Stimulated activated naive CD8-positive, alpha-beta T cell treated with anti-CD3 and anti-CD28 coated beads, Interleukin-15, Interleukin-2, amounts not matched to agents 100 U/mL and 50 U/mL, for 24 hours (primary cell): ENCODE results near the gene SLC17A9.
"Not testable (repeated sequence)": the region's sequence is repeated elsewhere in the genome, so short reads cannot be mapped to it uniquely, and the experiment has no call there.

Experiments used
- ATAC-seq: fragments of 150-1000 bp; cut with Tn5 transposase; one replicate; pipeline ENCODE4 v1.10.0; 2021
- DNase-seq: peaks from one replicate; pipeline ENCODE4 v3.0.0; 2021

SLC17A9 gene

DNA sequence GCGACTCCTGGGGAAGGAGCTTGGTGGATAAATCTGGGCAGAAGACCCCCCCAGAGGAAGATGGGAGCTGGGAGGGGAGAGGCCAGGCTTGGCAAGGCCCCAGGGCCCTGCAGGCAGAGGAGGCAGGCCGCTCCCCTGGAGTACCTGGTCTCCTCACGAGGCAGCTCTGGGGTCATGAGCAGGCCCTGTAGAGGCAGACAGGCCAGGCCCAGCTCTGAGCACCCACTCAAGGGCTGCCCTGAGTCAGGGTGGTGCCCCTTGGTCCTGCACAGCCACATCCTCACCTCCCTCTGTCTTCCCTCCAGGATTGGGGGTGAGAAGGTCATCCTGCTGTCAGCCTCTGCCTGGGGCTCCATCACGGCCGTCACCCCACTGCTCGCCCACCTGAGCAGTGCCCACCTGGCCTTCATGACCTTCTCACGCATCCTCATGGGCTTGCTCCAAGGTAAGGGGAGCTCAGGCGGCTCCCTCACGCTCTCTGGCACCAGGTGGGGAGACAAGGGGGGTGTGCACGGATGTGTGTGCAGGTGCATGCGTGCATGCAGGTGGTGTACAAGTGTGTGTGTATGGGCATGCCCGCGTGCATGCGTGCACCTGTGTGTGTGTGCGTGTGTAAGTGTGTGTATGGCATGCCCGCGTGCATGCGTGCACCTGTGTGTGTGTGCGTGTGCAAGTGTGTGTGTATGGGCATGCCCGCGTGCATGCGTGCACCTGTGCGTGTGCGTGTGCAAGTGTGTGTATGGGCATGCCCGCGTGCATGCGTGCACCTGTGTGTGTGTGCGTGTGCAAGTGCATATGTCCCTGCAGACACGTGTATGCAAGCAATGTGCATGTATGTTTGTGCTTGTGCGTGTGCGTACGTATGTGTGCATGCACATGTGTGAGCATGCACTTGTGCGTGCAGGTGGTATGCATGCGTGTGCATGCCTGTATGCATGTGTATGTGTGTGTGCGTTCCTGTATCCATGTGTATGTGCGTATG lies 4.9 kb downstream of the SLC17A9 start:
- no peak for ATAC-seq
- DNase-seq: no peak

DNA sequence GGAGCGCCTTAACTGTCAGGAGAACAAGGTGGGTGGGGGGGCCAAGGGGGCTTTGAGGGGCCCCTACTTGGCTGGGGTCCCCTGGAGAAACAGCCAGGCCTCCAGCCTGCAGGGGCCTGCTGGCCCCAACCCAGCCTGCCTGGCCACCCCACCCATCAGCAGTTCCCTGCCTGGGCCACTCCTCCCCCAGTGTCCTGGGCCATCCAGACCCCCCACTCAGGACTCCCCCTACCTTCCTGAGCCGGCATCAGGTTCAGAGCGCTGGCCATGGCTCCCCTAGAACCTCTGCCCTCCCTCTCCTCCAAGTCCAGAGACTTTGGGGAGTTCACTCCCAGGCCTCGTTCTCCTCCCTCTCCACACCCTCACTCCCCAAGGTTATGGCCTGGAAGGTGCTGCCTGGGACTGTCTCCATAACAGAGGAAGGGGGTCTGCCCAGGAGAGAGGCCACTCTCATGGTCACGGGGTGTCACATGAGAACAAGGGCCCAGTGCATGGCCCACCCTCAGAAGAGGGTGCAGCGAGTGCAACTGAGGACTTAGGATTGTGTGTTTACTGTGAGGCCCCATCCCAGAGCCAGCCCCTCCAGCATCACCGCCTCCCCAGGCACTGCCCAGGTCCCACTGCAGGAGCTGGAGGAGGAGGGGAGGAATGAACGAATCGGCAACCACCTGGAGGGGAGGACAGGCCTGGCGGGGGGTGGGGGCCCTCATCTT lies 6.0 kb downstream of the SLC17A9 start:
- ATAC-seq (no peak), DNase-seq (no peak)

DNA sequence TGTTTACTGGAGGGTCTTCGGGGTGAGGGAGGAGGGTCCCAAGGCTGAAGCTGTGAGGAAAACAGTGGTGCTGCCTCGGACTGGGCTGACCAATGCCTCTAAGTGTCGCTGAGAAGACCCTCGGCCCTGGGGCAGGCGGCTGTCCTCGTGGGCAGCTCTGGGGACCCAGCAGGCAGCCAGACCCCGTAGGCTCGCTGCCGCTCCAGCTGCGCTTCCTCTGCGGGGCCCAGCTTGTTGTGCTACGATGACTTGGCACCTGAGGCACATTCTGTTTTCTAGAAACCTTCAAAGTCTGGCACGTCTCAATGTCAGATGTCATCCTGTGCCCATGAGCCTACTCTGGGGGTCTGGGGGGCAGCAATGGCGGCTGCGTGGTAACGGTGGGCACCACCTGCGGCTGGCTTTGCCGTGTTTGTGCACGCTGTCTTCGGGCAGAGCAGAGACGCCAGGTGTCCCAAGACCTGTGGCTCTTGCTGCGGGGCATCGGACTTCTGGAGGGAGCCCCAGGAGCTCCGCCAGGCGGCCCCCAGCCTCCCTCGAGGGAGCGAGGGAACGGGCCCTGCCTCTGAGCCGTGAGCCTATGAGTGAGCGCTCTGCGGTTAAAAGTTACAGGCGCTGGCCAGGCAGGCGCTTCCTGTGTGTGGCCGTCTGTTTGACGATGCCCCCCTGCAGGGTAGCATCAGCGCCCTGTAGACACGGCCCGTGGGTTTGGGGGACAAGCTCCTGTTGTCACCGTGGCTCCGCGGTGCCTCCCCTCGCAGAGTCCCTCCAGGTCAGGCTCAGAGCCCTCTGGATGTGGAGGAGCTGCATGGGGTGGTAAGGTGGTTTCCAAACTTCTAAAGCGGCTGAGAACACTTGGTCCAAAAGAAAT lies 6.8 kb downstream of the SLC17A9 start:
- DNase-seq (no peak), ATAC-seq (peak; percentile 25)

DNA sequence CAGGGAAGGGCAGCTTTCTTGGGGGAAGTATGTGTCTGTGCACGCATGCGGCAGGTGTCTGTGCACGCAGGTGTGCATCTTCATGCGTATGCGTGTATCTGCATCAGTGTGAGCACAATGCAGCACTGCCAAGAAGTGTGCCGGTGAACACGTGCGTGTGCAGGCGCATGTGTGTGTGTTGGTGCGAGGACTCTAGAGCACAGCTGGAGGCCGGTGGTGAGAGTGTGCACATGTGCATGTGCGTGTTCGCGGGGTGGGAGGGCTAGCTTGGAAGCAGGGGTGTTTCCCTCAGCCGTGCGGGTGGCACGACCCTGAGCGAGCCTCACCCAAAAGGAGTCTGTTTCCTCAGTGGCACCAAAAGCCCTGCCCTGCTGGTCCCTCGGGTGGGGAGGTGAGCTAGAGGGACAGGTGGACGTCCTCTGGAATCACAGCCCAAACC lies 7.5 kb downstream of the SLC17A9 start:
- DNase-seq (no peak), ATAC-seq (no peak)

DNA sequence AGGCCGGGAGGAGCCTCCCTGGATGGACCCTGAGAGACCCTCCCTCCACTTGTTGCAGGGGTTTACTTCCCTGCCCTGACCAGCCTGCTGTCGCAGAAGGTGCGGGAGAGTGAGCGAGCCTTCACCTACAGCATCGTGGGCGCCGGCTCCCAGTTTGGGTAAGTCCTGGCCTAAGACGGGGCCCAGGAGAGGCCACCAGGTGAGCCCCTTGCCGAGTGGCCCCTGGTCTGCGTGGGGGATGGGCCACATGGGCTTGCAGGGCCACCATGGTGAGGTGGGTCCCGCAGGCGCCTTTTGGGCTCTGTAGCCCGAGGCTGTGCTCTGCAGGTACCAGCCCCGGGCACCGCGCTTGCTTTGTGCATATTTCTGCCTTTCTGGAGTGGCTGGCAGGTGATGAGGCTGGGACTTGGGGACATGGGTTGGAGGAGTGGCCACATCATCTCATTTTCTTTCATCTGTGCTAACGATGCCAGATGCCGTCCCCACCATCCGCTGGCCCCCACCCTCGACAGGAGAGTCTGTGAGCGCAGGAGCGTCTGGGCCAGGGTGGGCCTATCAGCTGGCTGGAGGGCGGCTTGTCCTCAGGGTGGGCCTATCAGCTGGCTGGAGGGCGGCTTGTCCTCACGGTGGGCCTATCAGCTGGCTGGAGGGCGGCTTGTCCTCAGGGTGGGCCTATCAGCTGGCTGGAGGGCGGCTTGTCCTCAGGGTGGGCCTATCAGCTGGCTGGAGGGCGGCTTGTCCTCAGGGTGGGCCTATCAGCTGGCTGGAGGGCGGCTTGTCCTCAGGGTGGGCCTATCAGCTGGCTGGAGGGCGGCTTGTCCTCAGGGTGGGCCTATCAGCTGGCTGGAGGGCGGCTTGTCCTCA lies 8.2 kb downstream of the SLC17A9 start:
- not testable (repeated sequence) for DNase-seq, ATAC-seq

DNA sequence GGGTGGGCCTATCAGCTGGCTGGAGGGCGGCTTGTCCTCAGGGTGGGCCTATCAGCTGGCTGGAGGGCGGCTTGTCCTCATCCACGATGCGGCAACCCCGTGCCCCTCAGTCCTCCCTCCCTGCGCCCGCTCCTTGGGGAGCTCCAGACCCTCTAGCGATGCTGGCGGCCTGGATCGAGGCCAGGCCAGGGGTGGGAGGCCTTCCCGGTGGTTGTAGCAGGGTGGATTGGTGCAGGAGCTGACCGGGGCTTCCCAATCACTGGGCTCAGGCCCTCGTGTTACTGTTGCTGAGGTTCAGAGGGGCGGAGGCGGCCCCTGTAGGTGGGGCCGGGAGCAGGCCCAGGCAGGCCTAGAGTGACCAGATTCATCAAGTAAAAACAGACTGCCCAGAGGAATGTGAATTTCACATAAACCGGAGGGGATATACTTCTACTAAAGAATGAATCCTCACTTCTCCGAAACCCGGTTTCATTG lies 8.8 kb downstream of the SLC17A9 start:
- no peak for ATAC-seq
- no peak for DNase-seq

DNA sequence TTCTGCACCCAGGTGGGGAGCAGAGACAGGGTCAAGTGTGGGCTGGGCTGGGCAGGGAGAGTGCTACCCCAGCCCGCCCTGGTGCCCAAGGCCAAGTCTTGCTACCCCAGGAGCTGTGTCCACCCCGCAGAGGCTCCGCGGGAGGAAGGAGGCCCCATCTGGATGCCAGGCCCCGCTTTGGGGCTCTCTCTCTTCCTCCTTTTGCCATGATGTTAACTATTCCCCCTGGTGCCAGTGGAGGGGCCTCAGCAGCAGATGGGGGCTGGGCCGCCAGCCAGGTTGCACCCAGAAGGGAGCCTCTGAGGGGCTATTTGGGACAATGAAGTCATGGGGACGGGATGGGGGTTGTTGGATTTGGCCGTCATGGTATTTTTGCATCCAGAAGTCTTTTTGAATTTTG lies 9.3 kb downstream of the SLC17A9 start:
- no peak for DNase-seq
- no peak for ATAC-seq

DNA sequence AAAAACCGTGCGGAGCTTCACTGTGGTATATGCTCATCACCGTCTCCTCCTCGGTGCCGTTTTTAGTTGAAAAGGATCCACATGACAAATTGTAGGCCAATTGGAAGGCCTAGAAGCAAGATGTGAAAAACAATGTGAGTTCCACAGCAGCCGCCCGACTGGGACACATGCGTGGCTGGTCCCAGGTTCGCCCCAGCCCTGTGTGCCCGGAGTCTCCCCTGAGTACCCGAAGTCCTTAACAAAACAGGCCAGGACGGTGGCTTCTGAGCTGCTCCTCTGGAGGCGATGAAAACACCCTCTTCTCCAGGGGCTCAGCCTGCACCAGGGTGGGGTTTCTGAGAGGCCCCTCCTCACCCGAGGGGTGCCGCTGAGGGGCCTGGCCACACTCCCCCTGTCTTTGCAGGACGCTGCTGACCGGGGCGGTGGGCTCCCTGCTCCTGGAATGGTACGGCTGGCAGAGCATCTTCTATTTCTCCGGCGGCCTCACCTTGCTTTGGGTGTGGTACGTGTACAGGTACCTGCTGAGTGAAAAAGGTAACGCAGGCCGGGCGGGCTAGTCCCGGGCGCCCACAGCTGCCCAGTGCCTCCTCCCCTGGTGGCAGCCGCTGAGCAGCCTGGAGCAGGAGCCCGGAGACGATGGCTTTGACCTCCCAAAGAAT lies 9.8 kb downstream of the SLC17A9 start:
- no peak for ATAC-seq
- no peak for DNase-seq

DNA sequence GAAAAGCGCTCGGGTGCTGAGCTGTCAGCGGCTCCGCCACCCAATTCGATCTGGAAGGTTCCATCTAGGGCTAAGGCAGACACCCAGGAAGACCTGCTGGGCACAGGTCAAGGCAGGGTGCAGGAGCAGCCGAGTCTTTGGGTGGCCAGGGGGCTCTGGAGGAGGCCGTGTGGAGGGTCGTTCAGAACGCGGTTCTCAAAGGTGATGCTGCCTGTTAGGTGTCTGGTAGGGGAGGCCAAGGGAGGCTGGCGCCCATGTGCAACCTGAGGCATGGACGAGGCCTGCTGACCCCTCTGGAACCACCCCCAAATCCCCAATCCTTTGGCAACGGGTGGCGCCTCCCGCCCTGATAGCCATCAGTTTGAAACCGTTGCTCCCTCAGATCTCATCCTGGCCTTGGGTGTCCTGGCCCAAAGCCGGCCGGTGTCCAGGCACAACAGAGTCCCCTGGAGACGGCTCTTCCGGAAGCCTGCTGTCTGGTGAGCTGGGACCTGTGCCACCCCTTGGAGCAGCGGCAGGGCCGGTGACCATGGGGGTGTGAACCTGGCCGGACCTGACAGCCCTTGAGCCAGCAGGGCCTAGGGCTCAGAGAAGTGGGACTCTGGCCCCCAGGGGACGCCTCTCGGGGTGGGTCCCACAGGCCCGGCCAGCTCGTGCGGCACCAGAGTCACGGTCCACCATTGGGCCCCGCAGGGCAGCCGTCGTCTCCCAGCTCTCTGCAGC lies 10.5 kb downstream of the SLC17A9 start:
- ATAC-seq (no peak), DNase-seq (no peak)

DNA sequence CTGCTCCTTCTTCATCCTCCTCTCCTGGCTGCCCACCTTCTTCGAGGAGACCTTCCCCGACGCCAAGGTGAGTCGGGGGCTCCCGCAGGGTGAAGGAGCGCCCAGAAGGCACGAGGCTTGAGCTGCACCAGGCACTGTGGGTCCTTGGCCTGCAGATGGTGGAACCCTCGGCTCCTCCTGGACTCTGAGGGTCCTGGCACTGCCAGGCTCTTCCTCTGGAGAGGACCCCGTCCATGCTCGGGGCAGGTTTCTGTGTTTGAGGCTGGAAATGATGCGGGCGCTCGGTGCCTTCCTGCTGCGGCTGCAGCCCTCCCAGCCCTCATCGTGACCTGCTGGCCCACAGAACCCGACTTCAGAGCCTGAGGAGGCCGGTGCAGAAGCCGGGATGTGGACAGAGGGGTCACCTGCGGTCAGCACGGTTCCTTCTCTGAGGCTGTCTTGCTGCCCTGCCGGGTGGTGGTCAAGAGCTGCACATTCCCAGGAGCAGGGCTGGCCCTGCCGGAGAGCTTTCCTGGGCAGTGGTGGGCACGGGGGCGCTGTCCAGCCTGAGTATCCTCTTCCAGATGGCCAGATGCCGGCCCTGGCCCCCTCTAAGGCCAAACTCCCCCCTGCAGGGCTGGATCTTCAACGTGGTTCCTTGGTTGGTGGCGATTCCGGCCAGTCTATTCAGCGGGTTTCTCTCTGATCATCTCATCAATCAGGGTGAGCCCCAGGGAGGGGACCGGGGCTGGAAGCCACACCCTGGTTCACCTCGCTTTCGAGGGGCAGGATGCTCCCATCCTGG lies 11.3 kb downstream of the SLC17A9 start:
- no peak for ATAC-seq

DNA sequence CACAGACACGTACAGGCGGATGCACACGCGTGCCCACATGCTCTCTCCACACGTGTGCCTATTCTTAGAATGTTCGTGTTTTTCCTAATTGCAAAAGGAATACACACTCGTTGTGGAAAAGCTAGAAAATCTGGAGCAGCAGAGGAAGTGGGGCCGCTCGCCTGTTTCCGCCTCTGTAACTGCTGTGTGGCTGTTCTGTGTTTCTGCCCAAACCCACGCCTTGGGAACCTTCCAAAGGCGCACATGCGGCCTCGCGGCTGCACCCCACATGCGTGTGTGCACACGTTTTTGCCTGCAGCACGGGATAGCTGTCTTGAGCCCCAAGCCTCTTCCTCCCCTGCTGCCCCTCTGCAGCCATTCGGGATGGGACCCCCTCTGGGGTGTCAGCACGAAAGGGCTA lies 12.2 kb downstream of the SLC17A9 start:
- no peak for DNase-seq
- ATAC-seq: no peak

More for the DNA sequence above, 11.3 kb downstream of the SLC17A9 start:
- no peak for DNase-seq

DNA sequence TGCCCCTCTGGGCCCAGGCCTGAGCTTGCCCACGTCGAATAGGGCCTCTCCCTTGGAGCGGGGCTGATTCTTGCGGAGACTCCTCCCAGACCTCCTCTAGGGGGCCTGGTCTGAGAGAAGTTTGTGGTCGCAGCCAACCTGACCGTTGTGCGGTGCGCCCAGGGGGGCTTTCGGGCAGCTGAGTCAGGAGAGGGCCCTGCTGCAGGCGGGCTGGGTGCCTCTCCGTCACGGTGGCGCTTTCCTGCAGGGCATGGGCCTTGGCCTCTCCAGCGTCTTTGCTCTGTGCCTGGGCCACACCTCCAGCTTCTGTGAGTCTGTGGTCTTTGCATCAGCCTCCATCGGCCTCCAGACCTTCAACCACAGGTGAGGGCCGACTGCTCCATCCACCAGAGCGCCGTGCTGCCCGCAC lies 12.9 kb downstream of the SLC17A9 start:
- DNase-seq: no peak
- ATAC-seq: no peak

DNA sequence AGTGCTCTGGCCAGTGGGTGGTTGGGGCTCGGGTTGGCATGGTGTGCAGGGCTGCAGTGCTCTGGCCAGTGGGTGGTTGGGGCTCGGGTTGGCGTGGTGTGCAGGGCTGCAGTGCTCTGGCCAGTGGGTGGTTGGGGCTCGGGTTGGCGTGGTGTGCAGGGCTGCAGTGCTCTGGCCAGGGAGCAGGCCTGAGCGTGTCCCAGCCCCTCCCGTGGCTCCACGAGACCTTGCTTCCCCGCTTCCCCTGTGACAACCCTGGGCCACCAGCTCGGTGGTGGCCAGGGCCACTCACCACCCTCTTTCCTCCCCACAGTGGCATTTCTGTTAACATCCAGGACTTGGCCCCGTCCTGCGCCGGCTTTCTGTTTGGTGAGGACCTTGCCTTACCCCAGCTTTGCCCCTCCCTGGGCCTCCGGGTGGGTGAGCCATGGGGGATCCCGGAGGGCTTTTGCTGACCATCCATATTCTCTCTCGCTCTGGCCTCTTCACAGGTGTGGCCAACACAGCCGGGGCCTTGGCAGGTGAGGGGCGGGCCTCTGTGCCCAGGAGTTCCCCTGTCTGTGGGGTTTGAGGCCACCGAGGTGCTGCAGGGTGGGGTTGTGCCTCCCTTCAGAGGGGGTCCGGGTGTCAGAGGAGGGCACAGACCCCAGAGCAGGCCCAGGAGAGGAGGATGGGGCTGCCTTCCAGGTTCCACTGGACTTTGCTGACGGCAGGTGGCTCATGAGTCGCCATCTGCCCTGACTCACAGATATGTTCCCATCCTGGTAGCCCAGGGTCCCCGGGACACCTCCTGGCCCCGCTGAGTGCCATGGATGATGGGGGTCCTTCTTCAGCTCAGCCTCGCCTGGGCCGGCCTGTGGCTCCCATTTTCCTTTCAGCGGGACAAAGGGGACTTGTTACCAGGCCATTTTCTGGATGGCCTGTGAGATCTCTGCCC lies 14.0 kb downstream of the SLC17A9 start:
- ATAC-seq: no peak
- no peak for DNase-seq

DNA sequence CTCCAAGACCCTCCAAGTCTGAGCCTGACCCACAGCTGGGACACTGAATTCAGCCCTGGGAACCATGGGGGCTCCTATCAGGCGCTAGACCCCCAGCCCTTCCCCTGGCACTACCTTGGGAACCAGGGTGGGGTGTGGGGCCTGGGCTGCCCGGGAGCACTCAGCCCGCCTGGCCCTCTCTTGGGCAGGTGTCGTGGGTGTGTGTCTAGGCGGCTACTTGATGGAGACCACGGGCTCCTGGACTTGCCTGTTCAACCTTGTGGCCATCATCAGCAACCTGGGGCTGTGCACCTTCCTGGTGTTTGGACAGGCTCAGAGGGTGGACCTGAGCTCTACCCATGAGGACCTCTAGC lies 14.6 kb downstream of the SLC17A9 start:
- ATAC-seq: no peak
- no peak for DNase-seq

DNA sequence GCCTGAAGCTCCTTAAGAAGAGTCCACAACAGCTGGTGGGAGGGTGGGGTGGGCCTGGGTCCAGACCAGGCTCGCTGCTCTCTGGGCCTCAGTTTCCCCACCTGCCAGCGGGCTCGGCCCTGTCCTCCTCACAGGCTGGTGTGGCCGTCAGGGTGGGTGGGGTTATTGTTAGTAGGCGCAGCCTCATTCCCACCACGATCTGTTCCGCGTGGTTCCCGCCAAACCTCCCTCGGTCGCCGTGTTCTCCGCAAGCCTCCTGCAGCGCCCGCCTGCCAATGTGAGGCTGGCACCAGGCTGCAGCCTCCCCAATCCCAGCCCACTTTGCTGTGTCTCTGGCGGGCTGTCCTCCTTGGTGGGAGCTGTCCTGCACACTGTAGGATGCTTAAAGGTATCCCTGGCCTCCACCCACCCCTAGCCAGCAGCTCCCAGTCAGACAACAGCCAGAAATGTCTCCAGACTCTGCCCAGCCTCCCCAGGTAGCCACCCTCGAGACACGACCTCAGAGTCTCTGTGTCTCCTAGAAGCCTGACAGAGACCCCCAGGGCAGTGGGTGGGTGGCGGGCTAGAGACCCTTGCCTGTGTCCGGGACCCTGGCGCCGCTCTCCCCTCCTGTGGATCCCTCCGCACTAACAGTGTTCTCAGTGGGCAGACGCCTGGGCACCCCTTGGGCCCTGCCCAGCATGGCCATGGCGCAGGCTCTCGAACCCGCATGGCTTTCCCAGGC lies 15.3 kb downstream of the SLC17A9 start:
- DNase-seq: no peak
- ATAC-seq: no peak

DNA sequence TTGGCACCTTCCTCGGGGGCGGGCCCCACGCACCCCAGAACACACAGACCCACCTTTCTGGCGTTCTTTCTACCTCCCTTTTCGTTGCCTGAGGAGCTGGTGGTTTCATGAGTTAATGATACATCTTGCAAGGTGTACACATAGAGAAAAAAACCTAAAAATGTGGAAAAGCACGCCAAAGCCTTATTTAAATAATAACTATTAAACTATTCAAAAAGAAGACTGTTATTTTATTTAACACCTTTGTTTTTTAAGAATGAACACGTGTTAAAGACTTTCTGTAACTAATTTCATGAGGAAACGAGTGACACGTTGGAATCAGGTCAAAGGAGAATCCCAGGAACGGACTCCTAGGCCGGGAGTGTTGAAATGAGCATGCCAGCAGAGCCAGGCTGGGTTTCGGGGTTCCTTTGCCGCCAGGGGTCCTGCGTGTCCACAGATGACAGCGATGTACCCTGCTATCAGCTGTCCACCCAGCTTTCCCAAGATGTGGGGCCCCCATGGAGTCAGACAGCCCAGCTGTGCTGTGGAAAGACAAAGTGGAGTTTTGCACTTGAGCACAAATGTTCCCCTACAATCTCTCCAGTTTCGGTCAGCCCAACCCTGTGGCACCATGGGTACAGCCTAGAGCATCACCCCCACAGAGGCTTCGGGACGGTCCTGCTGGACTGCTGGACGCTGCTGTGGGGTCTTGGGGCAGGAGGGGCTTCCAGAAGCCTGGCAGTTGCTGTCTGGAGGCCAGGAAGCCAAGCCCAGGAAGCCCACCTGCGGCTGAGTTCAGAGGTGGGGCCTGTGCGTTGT lies 16.1 kb downstream of the SLC17A9 start:
- DNase-seq (no peak), ATAC-seq (no peak)
